H1 (cell line): Measurements from ENCODE around the gene ZAP70. TPM values are rescaled to one million over a fixed set of nuclear protein-coding genes. Genes with fewer than 3 reads are reported as not detected.

Experiments
- CTCF ChIA-PET: fragments of 300-600 bp; sonication (Branson Sonifier 250); formaldehyde crosslinking; loops from one replicate; lab custom pipeline; 2021; ENCODE audit not compliant: partially characterized antibody; lab: Charles Lee
- POLR2A ChIA-PET: fragments of 300-600 bp; sonication (Branson Sonifier 250); formaldehyde crosslinking; loops from one replicate; lab custom pipeline; 2021; ENCODE audit warnings: inconsistent platforms; ENCODE audit not compliant: partially characterized antibody; lab: Charles Lee
- DNase-seq, 2 experiments: peaks; one replicate each; pipeline versions ENCODE4 v3.0.0 to v3.0.0-alpha.2; 2010 to 2022; ENCODE audit warnings: low spot score in 2 of 2, low read depth in 1 of 2, mixed read lengths in 1 of 2
- FAIRE-seq: peaks from 2 replicates; lab custom pipeline; 2011; peaks lifted over from hg19 to GRCh38; lab: Jason Lieb, UNC
- H2AFZ ChIP-seq: 2 replicates; pipeline ENCODE4 v1.8.1; 2012; ENCODE audit warnings: low read length, inconsistent platforms
- H2AK5ac ChIP-seq: 2 replicates; pipeline ENCODE4 v1.6.1; 2013; ENCODE audit warnings: low read depth, low read length
- H2BK120ac ChIP-seq: replicated peaks from 2 replicates; pipeline ENCODE3; 2013; ENCODE audit warnings: low read depth, low read length, inconsistent platforms
- H2BK12ac ChIP-seq: 2 replicates; pipeline ENCODE4 v1.6.1; 2013; ENCODE audit warnings: low read depth, low read length
- H2BK15ac ChIP-seq: 2 replicates; pipeline ENCODE4 v1.6.1; 2013; ENCODE audit warnings: low read length
- H2BK20ac ChIP-seq: 2 replicates; pipeline ENCODE4 v1.6.1; 2013; ENCODE audit warnings: low read length
- H2BK5ac ChIP-seq: 2 replicates; pipeline ENCODE4 v1.6.1; 2013; ENCODE audit warnings: low read depth, low read length
- H3K14ac ChIP-seq: 2 replicates; pipeline ENCODE4 v1.6.1; 2013; ENCODE audit warnings: inconsistent platforms; ENCODE audit not compliant: insufficient read length
- H3K18ac ChIP-seq: 2 replicates; pipeline ENCODE4 v1.6.1; 2013; ENCODE audit warnings: low read length; ENCODE audit errors: extremely low read depth
- H3K23ac ChIP-seq: 2 replicates; pipeline ENCODE4 v1.6.1; 2013; ENCODE audit warnings: inconsistent platforms; ENCODE audit not compliant: insufficient read length
- H3K23me2 ChIP-seq: 2 replicates; pipeline ENCODE4 v1.6.1; 2013; ENCODE audit warnings: low read depth, low read length
- H3K27ac ChIP-seq: 2 replicates; pipeline ENCODE4 v1.6.1; 2011; ENCODE audit warnings: low read depth, low read length, inconsistent platforms
- H3K27me3 ChIP-seq, 4 experiments: replicated peaks in 1 of 4; 1 replicate in 1 of 4; 2 replicates in 3 of 4; pipeline versions ENCODE4 v1.6.1 to v1.8.1; 2011 to 2013; ENCODE audit warnings: low read length in 3 of 4, mild to moderate bottlenecking in 3 of 4, inconsistent platforms in 2 of 4, mixed read lengths in 2 of 4, moderate library complexity in 1 of 4; ENCODE audit not compliant: control insufficient read depth in 3 of 4, insufficient read depth in 3 of 4; ENCODE audit errors: extremely low read depth in 1 of 4
- H3K36me3 ChIP-seq, 4 experiments: 2 replicates each; pipeline versions ENCODE4 v1.6.1 to v1.8.1; 2011 to 2013; ENCODE audit warnings: mild to moderate bottlenecking in 4 of 4, low read length in 3 of 4, moderate library complexity in 2 of 4, control low read depth in 1 of 4, inconsistent platforms in 1 of 4; ENCODE audit not compliant: insufficient read depth in 4 of 4, control insufficient read depth in 2 of 4
- H3K4ac ChIP-seq: replicated peaks from 2 replicates; pipeline ENCODE3; 2013; ENCODE audit warnings: low read length, low read depth, mixed read lengths, inconsistent platforms; ENCODE audit not compliant: insufficient read length
- H3K4me1 ChIP-seq, 4 experiments: replicated peaks in 1 of 4; 1 replicate in 1 of 4; 2 replicates in 3 of 4; pipeline versions ENCODE4 v1.6.1 to v1.8.1; 2011 to 2013; ENCODE audit warnings: low read length in 3 of 4, inconsistent platforms in 2 of 4, mixed read lengths in 1 of 4; ENCODE audit not compliant: insufficient read depth in 4 of 4, control insufficient read depth in 3 of 4
- H3K4me2 ChIP-seq, 2 experiments: 2 replicates each; pipeline versions ENCODE4 v1.6.1 to v1.8.1; 2011 to 2013; ENCODE audit warnings: low read depth in 2 of 2, low read length in 2 of 2, control low read depth in 1 of 2, inconsistent platforms in 1 of 2, mild to moderate bottlenecking in 1 of 2; ENCODE audit not compliant: insufficient read depth in 1 of 2
- H3K4me3 ChIP-seq, 4 experiments: fragments of 200-600, 300-600 bp in 1 of 4; sonication (generic), shearing (Covaris generic), sonication (Bioruptor Twin) in 1 of 4; 2 replicates each; pipeline versions ENCODE4 v1.5.1 to v1.8.1; 2011 to 2016; ENCODE audit warnings: low read length in 4 of 4, low read depth in 3 of 4, control low read depth in 2 of 4, inconsistent platforms in 2 of 4, mild to moderate bottlenecking in 2 of 4, mixed read lengths in 1 of 4, moderate library complexity in 1 of 4; ENCODE audit not compliant: insufficient read depth in 2 of 4; ENCODE audit errors: extremely low read depth in 1 of 4
- H3K56ac ChIP-seq: replicated peaks from 2 replicates; pipeline ENCODE3; 2013; ENCODE audit warnings: low read depth, mild to moderate bottlenecking, mixed read lengths, low read length, inconsistent platforms; ENCODE audit not compliant: insufficient read length
- H3K79me1 ChIP-seq: 2 replicates; pipeline ENCODE4 v1.6.1; 2013; ENCODE audit warnings: low read depth, low read length, control low read depth
- H3K79me2 ChIP-seq, 2 experiments: 2 replicates each; pipeline versions ENCODE4 v1.6.1 to v1.8.1; 2012 to 2013; ENCODE audit warnings: low read length in 2 of 2, mild to moderate bottlenecking in 2 of 2, inconsistent platforms in 1 of 2; ENCODE audit not compliant: insufficient read depth in 2 of 2, control insufficient read depth in 1 of 2
- H3K9ac ChIP-seq, 4 experiments: replicated peaks in 1 of 4; 1 replicate in 1 of 4; 2 replicates in 3 of 4; pipeline versions ENCODE4 v1.6.1 to v1.8.1; 2011 to 2013; ENCODE audit warnings: low read depth in 3 of 4, low read length in 3 of 4, control low read depth in 2 of 4, mild to moderate bottlenecking in 2 of 4, moderate library complexity in 2 of 4, inconsistent platforms in 1 of 4; ENCODE audit errors: extremely low read depth in 1 of 4
- H3K9me3 ChIP-seq, 2 experiments: 2 replicates each; pipeline versions ENCODE4 v1.6.1 to v1.8.1; 2012 to 2013; ENCODE audit warnings: mild to moderate bottlenecking in 2 of 2, moderate library complexity in 2 of 2, control low read depth in 1 of 2, inconsistent platforms in 1 of 2, low read depth in 1 of 2, low read length in 1 of 2, mixed read lengths in 1 of 2; ENCODE audit not compliant: insufficient read depth in 2 of 2
- H4K20me1 ChIP-seq, 2 experiments: replicated peaks in 1 of 2; 2 replicates each; pipeline versions ENCODE3 to v1.8.1; 2011 to 2013; ENCODE audit warnings: inconsistent platforms in 2 of 2, low read length in 2 of 2, mild to moderate bottlenecking in 1 of 2; ENCODE audit not compliant: insufficient read depth in 2 of 2, control insufficient read depth in 1 of 2
- H4K5ac ChIP-seq: 2 replicates; pipeline ENCODE4 v1.6.1; 2013; ENCODE audit warnings: low read length, low read depth, mixed read lengths, inconsistent platforms; ENCODE audit not compliant: insufficient read length
- H4K8ac ChIP-seq: 2 replicates; pipeline ENCODE4 v1.8.0; 2013; ENCODE audit warnings: mild to moderate bottlenecking, moderate library complexity, low read length, inconsistent platforms; ENCODE audit not compliant: insufficient read depth; ENCODE audit errors: extremely low read depth
- H4K91ac ChIP-seq: replicated peaks from 2 replicates; pipeline ENCODE3; 2013; ENCODE audit warnings: low read length, mixed read lengths, inconsistent platforms; ENCODE audit not compliant: insufficient read length
- CBX8 ChIP-seq: fragments of 300-800, 300-1000 bp; sonication (generic); IDR thresholded peaks from 2 replicates; pipeline ENCODE4 v1.7.1; 2016; ENCODE audit warnings: low read depth, low read length, borderline replicate concordance
- EP300 ChIP-seq, 2 experiments: IDR thresholded peaks; 1 replicate in 1 of 2; 2 replicates in 1 of 2; pipeline ENCODE4 v1.6.1; 2011 to 2012; ENCODE audit warnings: low read depth in 2 of 2, low read length in 2 of 2, mild to moderate bottlenecking in 2 of 2, borderline replicate concordance in 1 of 2, inconsistent platforms in 1 of 2, moderate library complexity in 1 of 2
- FOSL1 ChIP-seq: IDR thresholded peaks from 2 replicates; pipeline ENCODE4 v1.6.1; 2011; ENCODE audit warnings: mild to moderate bottlenecking, low read depth, low read length, moderate library complexity; ENCODE audit not compliant: insufficient read depth
- JUN ChIP-seq: IDR thresholded peaks from 2 replicates; pipeline ENCODE4 v1.6.1; 2011; ENCODE audit warnings: low read depth, mild to moderate bottlenecking, improper control_type of control experiment, low read length
- KDM1A ChIP-seq: fragments of 200-600, 300-600 bp; sonication (generic); IDR thresholded peaks from 2 replicates; pipeline ENCODE4 v1.7.1; 2016; ENCODE audit warnings: mild to moderate bottlenecking, low read length, borderline replicate concordance
- KDM5A ChIP-seq: fragments of 200-600 bp; IDR thresholded peaks from 2 replicates; pipeline ENCODE4 v1.7.1; 2012; ENCODE audit warnings: mild to moderate bottlenecking, low read length, inconsistent platforms, mixed read lengths
- MAX ChIP-seq: IDR thresholded peaks from 2 replicates; pipeline ENCODE4 v1.6.1; 2012; ENCODE audit warnings: inconsistent platforms
- NRF1 ChIP-seq: IDR thresholded peaks from 2 replicates; pipeline ENCODE4 v1.6.1; 2011; ENCODE audit warnings: mild to moderate bottlenecking, low read depth, low read length, improper control_type of control experiment
- RNF2 ChIP-seq: fragments of 200-900, 300-1000 bp; sonication (generic); IDR thresholded peaks from 2 replicates; pipeline ENCODE4 v1.7.1; 2016; ENCODE audit warnings: borderline replicate concordance, low read depth, mild to moderate bottlenecking, antibody characterized with exemption, low read length; ENCODE audit not compliant: poor library complexity, severe bottlenecking; ENCODE audit errors: missing control alignments
- SAP30 ChIP-seq: fragments of 300-600 bp; sonication (generic); IDR thresholded peaks from 2 replicates; pipeline ENCODE4 v1.7.1; 2012; ENCODE audit warnings: low read length, moderate library complexity, mild to moderate bottlenecking, inconsistent platforms; ENCODE audit not compliant: insufficient read depth, insufficient replicate concordance
- SUZ12 ChIP-seq: fragments of 200-600 bp; sonication (generic); IDR thresholded peaks from 2 replicates; pipeline ENCODE4 v1.6.1; 2012; ENCODE audit warnings: mild to moderate bottlenecking, inconsistent platforms, low read length, moderate library complexity, mixed read lengths
- TCF12 ChIP-seq: IDR thresholded peaks from 2 replicates; pipeline ENCODE4 v1.6.1; 2011; ENCODE audit warnings: low read depth, mild to moderate bottlenecking, low read length
- WGBS, 2 experiments: shearing (Covaris generic) in 1 of 2; methylation state at CpG; one replicate each; pipeline versions ENCODE4 v1.1.6 to v1.1.7; 2013 to 2015; ENCODE audit warnings: low lambda C conversion rate in 2 of 2, mixed read lengths in 2 of 2, inconsistent platforms in 1 of 2, low coverage in 1 of 2, missing lambda C conversion rate in 1 of 2; ENCODE audit not compliant: insufficient replicate concordance in 2 of 2, insufficient coverage in 1 of 2, insufficient read length in 1 of 2; ENCODE audit errors: extremely low coverage in 1 of 2, missing lambda C conversion rate in 1 of 2; 5-methylcytosine and 5-hydroxymethylcytosine counted together
- polyA plus RNA-seq, 7 experiments: library from polyadenylated mRNA; depleted of rRNA in 3 of 7; stranded (reverse) in 5 of 7; unstranded in 2 of 7; fragments of >200 nt in 5 of 7; fragments of 200-250 nt in 2 of 7; gene quantifications; 1 replicate in 5 of 7; 2 replicates in 1 of 7; 4 replicates in 1 of 7; pipeline versions ENCODE4 v1.2.1 to v1.2.3, GENCODE V29; 2011 to 2013; ENCODE audit warnings: missing spikeins in 2 of 7, mixed read lengths in 2 of 7
- total RNA-seq: library from RNA; stranded (reverse); fragmentation: NEBNext Ultra II Directional; extraction: Animal tissue kit (Norgen Biotek cat#: 25700); gene quantifications from 2 replicates; pipeline ENCODE4 v1.2.1, GENCODE V29; 2021

The ZAP70 gene
- total and polyA plus RNA-seq, 2 of the 8 experiments (the other 6 are each of a cell fraction or from before 2014, with no cell fraction given): 0.15 TPM; not detected in 1

- FAIRE-seq (no peak), DNase-seq (no peak)
- ChIA-PET CTCF (interaction anchor here (0.6 to 13.6 kb wide), 8 partner anchors 13 to 431 kb away, joined by 3 to 202 read pairs (median 4); no protein-coding TSS in a partner anchor), POLR2A (interaction anchor here (0.8 kb wide), 1 partner anchor 20 kb away, joined by 3 read pairs; no protein-coding TSS in a partner anchor)
- H2AFZ ChIP-seq: no peak overlapping the region
- no peak overlapping the region for H3K4me2 ChIP-seq
- H3K9me3 ChIP-seq: no peaks in the 10 kb centered on the region
- H3K4ac ChIP-seq: no peak overlapping the region
- H3K79me1 ChIP-seq: no peaks in the 10 kb centered on the region
- no peak overlapping the region for H4K5ac ChIP-seq
- H3K14ac ChIP-seq: no peak overlapping the region
- no peaks in the 10 kb centered on the region for H3K23me2 ChIP-seq
- H2BK15ac ChIP-seq: no peak overlapping the region
- no peak overlapping the region for H3K23ac ChIP-seq
- H2BK20ac ChIP-seq: no peak overlapping the region
- no peaks in the 10 kb centered on the region for H3K27me3 ChIP-seq
- H3K18ac ChIP-seq: no peak overlapping the region
- no peak overlapping the region for H2BK5ac ChIP-seq
- H3K79me2 ChIP-seq: no peaks in the 10 kb centered on the region
- no peak overlapping the region; the same call in 1 of the 2 replicates for H4K8ac ChIP-seq
- WGBS, 2 experiments: 79% methylated on average over 10 of the region's 11 CpGs; no CpG with 5 or more reads in 1 of the 2 experiments
- H2AK5ac ChIP-seq: no peak overlapping the region
- H3K36me3 ChIP-seq: no peaks in the 10 kb centered on the region
- no peak overlapping the region for H3K4me3 ChIP-seq
- no peak overlapping the region for H3K56ac ChIP-seq
- H3K4me1 ChIP-seq: peaks cover 0 to 3% (median 1%) of the 10 kb centered on the region in 4 experiments; a peak in 3 of 7 replicates
- no peak overlapping the region for H4K91ac ChIP-seq
- H2BK120ac ChIP-seq: no peak overlapping the region
- H3K27ac ChIP-seq: no peak overlapping the region
- no peaks in the 10 kb centered on the region for H4K20me1 ChIP-seq
- no peak overlapping the region for H2BK12ac ChIP-seq
- no peak overlapping the region for H3K9ac ChIP-seq
- TF ChIP-seq CBX8 (no peak), KDM5A (no peak), EP300 (IDR thresholded peaks at IDR 0.05; ENCODE audit: borderline replicate concordance in 1 of 2, low read depth in 2 of 2, low read length in 2 of 2) (no peak), KDM1A (no peak), FOSL1 (no peak), SAP30 (no peak), TCF12 (no peak), MAX (no peak), SUZ12 (no peak), RNF2 (no peak), NRF1 (no peak), JUN (no peak)
These were observed 582 bp upstream of the ZAP70 start for GRCh38 chr2:97712693-97713295.
